Measurements from ENCODE around the gene IBTK.

GRCh38 chr6:82259389-82259788 is 11.8 kb upstream of the IBTK start:
- no peak for TF ChIP-seq EZH2phosphoT487 (IDR thresholded peaks at IDR 0.05; ENCODE audit: borderline replicate concordance, low read length)
- TF ChIP-seq, protein P1, sequence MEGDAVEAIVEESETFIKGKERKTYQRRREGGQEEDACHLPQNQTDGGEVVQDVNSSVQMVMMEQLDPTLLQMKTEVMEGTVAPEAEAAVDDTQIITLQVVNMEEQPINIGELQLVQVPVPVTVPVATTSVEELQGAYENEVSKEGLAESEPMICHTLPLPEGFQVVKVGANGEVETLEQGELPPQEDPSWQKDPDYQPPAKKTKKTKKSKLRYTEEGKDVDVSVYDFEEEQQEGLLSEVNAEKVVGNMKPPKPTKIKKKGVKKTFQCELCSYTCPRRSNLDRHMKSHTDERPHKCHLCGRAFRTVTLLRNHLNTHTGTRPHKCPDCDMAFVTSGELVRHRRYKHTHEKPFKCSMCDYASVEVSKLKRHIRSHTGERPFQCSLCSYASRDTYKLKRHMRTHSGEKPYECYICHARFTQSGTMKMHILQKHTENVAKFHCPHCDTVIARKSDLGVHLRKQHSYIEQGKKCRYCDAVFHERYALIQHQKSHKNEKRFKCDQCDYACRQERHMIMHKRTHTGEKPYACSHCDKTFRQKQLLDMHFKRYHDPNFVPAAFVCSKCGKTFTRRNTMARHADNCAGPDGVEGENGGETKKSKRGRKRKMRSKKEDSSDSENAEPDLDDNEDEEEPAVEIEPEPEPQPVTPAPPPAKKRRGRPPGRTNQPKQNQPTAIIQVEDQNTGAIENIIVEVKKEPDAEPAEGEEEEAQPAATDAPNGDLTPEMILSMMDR (IDR thresholded peaks at IDR 0.05; ENCODE audit: low read depth, low read length, poor library complexity, severe bottlenecking) = no peak

Data from DOHH2 (cell line).